MCF 10A (cell line): ENCODE data around the gene FLT1. TPM values are rescaled to one million over a fixed set of nuclear protein-coding genes. Genes with fewer than 3 reads are reported as not detected.

Experiments used
- BruUV-seq: library from RNA; stranded (reverse); fragments of 400-500 nt; replicated peaks from 2 replicates; lab custom pipeline; 2021; lab: Mats Ljungman, UMichigan
- CTCF ChIA-PET: fragments of 300-600 bp; sonication (Branson Sonifier 250); formaldehyde crosslinking; extraction: SDS; loops from one replicate; lab custom pipeline; 2021; ENCODE audit warnings: antibody characterized with exemption, inconsistent platforms; lab: Yijun Ruan, JAX
- POLR2A ChIA-PET: fragments of 300-600, 350-650 bp; sonication (Branson Sonifier 250); formaldehyde crosslinking; extraction: SDS; loops from one replicate; lab custom pipeline; 2020; ENCODE audit warnings: antibody characterized with exemption, inconsistent platforms; lab: Yijun Ruan, JAX
- DNase-seq: peaks from one replicate; pipeline ENCODE4 v3.0.0-alpha.2; 2018; ENCODE audit not compliant: unreplicated experiment
- H3K27ac Mint-ChIP-seq: one replicate; pipeline ENCODE4 v1.8.0; 2022; ENCODE audit warnings: mild to moderate bottlenecking, low read depth, mixed read lengths; ENCODE audit not compliant: unreplicated experiment
- H3K27me3 Mint-ChIP-seq: one replicate; pipeline ENCODE4 v1.8.0; 2022; ENCODE audit warnings: mixed read lengths; ENCODE audit not compliant: insufficient read depth, unreplicated experiment
- H3K36me3 Mint-ChIP-seq: one replicate; pipeline ENCODE4 v1.8.0; 2022; ENCODE audit warnings: mild to moderate bottlenecking, moderate library complexity, mixed read lengths; ENCODE audit not compliant: insufficient read depth, unreplicated experiment
- H3K4me1 Mint-ChIP-seq: one replicate; pipeline ENCODE4 v1.8.0; 2022; ENCODE audit warnings: mixed read lengths; ENCODE audit not compliant: insufficient read depth, unreplicated experiment
- H3K4me3 Mint-ChIP-seq: one replicate; pipeline ENCODE4 v1.8.0; 2022; ENCODE audit warnings: mild to moderate bottlenecking, moderate library complexity, mixed read lengths; ENCODE audit not compliant: unreplicated experiment
- H3K9me3 Mint-ChIP-seq: one replicate; pipeline ENCODE4 v1.8.0; 2022; ENCODE audit warnings: mixed read lengths; ENCODE audit not compliant: unreplicated experiment
- CTCF ChIP-seq: fragments of 200-600 bp; IDR thresholded peaks from one replicate; pipeline ENCODE4 v1.8.0; 2022; ENCODE audit warnings: antibody characterized with exemption, mild to moderate bottlenecking; ENCODE audit not compliant: unreplicated experiment
- intact Hi-C: fragments of 100-400 bp; cut with micrococcal nuclease; formaldehyde crosslinking; loops from 2 replicates; pipeline ENCODE4 v1.14.1; 2022
- total RNA-seq: library from RNA; stranded (reverse); gene quantifications from 2 replicates; pipeline ENCODE4 v1.2.3, GENCODE V29; 2022

FLT1 gene
- total RNA-seq, 1 experiment from 2014 or later, result not detected

DNA sequence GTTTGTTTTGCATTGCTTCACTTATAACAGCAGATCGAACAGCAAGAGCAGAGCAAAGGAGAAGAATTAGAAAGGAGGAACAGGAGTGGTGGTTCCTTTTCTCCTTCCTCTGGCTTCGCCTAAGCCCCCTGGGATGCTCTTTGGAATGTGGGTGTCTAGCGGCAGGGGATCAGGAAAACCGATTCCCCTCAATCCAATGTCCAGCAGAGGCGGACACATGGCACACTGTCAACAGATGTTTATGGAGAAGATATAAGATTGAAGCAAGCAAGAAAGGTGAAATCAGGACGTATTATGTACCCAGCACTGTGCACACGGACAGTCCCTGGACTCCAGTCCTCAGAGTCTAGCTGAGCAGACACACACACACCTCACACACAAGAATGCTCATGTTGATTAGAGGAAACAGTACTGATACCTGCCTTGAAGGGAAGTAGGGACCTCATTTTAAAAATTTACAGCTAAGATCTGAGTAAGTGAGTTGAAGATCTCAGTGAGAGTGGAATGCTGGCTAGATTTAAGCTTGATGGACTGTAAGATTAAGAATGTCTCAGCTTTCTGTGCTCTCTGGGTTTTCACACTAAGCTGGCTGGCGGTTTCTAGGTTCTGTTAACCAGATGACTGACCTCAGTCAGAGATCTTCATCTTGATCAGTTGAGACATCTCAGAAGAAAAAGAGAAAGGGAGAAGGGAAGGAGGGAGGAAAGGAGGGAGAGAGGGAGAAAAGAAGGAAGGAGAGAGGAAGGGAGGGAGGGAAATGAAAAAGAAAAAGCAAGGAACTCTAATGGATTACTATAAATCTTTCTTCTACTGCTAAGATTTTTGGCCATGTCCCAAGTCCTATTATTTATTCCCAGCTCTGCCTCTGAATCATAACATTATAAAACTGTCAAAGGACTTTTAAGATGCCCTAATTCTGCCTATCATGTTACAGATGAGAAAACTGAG, 44.8 kb downstream of the FLT1 start:
- Mint-ChIP-seq H3K4me1 (no peaks in the 10 kb centered on the region), H3K27me3 (peaks cover 26% of the 10 kb centered on the region), H3K4me3 (no peak overlapping the region), H3K36me3 (no peaks in the 10 kb centered on the region), H3K9me3 (peaks cover 7% of the 10 kb centered on the region), H3K27ac (no peak overlapping the region)
- no TSS peak for BruUV-seq
- ChIA-PET POLR2A (interaction anchor here (0.9 kb wide), 1 partner anchor 13 kb away, joined by 3 read pairs; no protein-coding TSS in a partner anchor), CTCF (interaction anchor here (0.8 kb wide), 1 partner anchor 45 kb away, joined by 3 read pairs; no protein-coding TSS in a partner anchor)
- no peak for DNase-seq
- intact Hi-C loops, result no loop called here
- no peak for TF ChIP-seq CTCF

DNA sequence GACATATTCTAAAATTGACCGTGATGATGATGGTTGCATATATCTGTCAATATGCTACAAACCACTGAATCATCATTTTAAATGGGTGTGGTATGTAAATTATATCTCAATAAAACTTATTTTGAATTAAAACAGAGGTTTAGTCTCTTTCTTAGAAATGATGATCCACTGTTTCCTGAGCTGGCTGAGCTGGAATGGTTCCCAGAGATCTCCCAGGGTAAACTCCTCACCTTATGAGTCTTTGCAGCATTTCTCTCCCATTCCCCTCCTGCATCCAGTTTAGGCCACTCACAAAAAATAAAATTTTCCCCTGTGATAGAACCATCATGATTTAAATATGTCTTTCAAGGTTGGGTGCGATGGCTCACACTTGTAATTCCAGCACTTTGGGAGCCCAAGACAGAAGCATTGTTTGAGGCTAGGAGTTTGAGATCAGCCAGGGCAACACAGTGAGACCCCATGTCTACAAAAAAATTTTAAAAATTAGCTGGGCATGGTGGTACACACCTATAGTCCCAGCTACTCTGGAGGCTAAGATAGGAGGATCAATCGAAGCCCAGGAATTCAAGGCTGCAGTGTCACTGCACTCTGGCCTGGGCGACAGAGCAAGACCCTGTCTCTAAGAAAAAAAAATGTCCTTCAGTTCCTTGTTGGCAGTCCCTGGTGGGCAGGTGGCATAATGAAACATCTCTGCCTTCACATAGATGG, 46.1 kb downstream of the FLT1 start:
- no TSS peak for BruUV-seq
- no peak for DNase-seq
- Mint-ChIP-seq H3K4me3 (no peak overlapping the region), H3K27me3 (peaks cover 28% of the 10 kb centered on the region), H3K9me3 (peaks cover 7% of the 10 kb centered on the region), H3K27ac (no peak overlapping the region), H3K36me3 (no peaks in the 10 kb centered on the region), H3K4me1 (no peaks in the 10 kb centered on the region)
- no peak for TF ChIP-seq CTCF
- CTCF ChIA-PET, result interaction anchor here (0.6 to 0.8 kb wide), 3 partner anchors 34 to 1801 kb away, joined by 3 read pairs; no protein-coding TSS in a partner anchor
- POLR2A ChIA-PET, result interaction anchor here (1.5 kb wide), 1 partner anchor 27 kb away, joined by 3 read pairs; no protein-coding TSS in a partner anchor
- intact Hi-C loops, result no loop called here

DNA sequence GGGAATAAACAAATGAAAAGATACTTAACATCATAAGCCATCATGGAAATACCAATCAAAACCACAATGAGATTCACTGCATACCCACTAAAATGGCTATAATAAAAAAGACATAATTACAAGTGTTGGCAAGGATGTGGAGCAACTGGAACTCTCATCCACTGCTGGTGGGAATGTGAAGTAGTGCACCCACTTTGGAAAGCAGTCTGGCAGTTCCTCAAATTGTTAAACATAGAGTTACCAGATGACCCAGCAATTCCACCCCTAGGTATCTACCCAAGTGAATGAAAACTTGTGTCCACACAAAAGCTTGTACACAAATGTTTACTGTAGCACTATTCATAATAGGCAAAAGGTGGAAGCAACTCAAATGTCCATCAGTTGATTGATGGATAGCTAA, 46.9 kb downstream of the FLT1 start:
- ChIA-PET POLR2A (interaction anchor here (1.5 kb wide), 1 partner anchor 28 kb away, joined by 3 read pairs; no protein-coding TSS in a partner anchor), CTCF (no interaction called here)
- intact Hi-C loops, result no loop called here
- no peak for DNase-seq
- no TSS peak for BruUV-seq
- H3K9me3 Mint-ChIP-seq, result peaks cover 7% of the 10 kb centered on the region
- H3K4me3 Mint-ChIP-seq, result no peak overlapping the region
- H3K27me3 Mint-ChIP-seq, result peaks cover 36% of the 10 kb centered on the region
- H3K27ac Mint-ChIP-seq, result no peak overlapping the region
- no peaks in the 10 kb centered on the region for H3K4me1 Mint-ChIP-seq
- H3K36me3 Mint-ChIP-seq, result no peaks in the 10 kb centered on the region
- no peak for TF ChIP-seq CTCF

- no peak for TF ChIP-seq CTCF
- intact Hi-C loops, result no loop called here
- POLR2A ChIA-PET, result interaction anchor here (1.5 kb wide), 1 partner anchor 29 kb away, joined by 3 read pairs; no protein-coding TSS in a partner anchor
- Mint-ChIP-seq H3K4me1 (no peaks in the 10 kb centered on the region), H3K36me3 (no peaks in the 10 kb centered on the region), H3K27me3 (peaks cover 43% of the 10 kb centered on the region), H3K9me3 (peaks cover 7% of the 10 kb centered on the region), H3K4me3 (no peak overlapping the region), H3K27ac (no peak overlapping the region)
- DNase-seq, result no peak
- no TSS peak for BruUV-seq
- CTCF ChIA-PET, result no interaction called here
Measured at GRCh38 chr13:28447206-28447605, 47.7 kb downstream of the FLT1 start.
